Ovary (tissue), 9 donors: Measurements from ENCODE around the gene PLCB4. TPM values are rescaled to one million over a fixed set of nuclear protein-coding genes. Genes with fewer than 3 reads are reported as not detected.

Experiments
- DNase-seq, 5 donors: peaks; one replicate each; pipeline ENCODE4 v3.0.0-alpha.2; 2019 to 2020
- H3K27ac ChIP-seq, 2 donors: fragments of 200-600 bp; one replicate each; pipeline versions ENCODE4 v1.5.1 to v1.8.0; 2019 to 2022
- H3K27me3 ChIP-seq: fragments of 200-600 bp; one replicate; pipeline ENCODE4 v1.8.0; 2022
- H3K36me3 ChIP-seq: fragments of 200-600 bp; sonication (generic); one replicate; pipeline ENCODE4 v1.5.1; 2019
- H3K4me1 ChIP-seq: one replicate; pipeline ENCODE4 v1.8.1; 2013; ENCODE audit warnings: mild to moderate bottlenecking, moderate library complexity; ENCODE audit not compliant: insufficient read depth
- H3K4me3 ChIP-seq: fragments of 200-600 bp; sonication (generic); one replicate; pipeline ENCODE4 v1.5.1; 2017
- H3K9me3 ChIP-seq, 2 donors: fragments of 200-600 bp in 1 of 2; sonication (generic) in 1 of 2; one replicate each; pipeline versions ENCODE4 v1.5.1 to v1.8.1; 2013 to 2019; ENCODE audit warnings: mild to moderate bottlenecking in 1 of 2, moderate library complexity in 1 of 2
- CTCF ChIP-seq, 3 donors: fragments of 450-650 bp in 2 of 3; fragments of 200-600 bp in 1 of 3; IDR thresholded peaks; one replicate each; pipeline versions ENCODE4 v1.5.1 to v1.8.0; 2016 to 2022; ENCODE audit warnings: antibody characterized with exemption in 3 of 3, mild to moderate bottlenecking in 1 of 3
- EP300 ChIP-seq: sonication (generic); formaldehyde crosslinking; IDR thresholded peaks from one replicate; pipeline ENCODE4 v1.6.1; 2017; ENCODE audit warnings: antibody characterized with exemption
- POLR2A ChIP-seq: fragments of 450-650 bp; IDR thresholded peaks from one replicate; pipeline ENCODE4 v1.6.1; 2017; ENCODE audit warnings: antibody characterized with exemption, mild to moderate bottlenecking, moderate library complexity
- WGBS, 3 donors: extraction: QIAGEN DNeasy Blood & Tissue Kit in 1 of 3; methylation state at CpG; one replicate each; pipeline versions ENCODE4 v1.1.5 to v1.1.7; 2013 to 2017; 5-methylcytosine and 5-hydroxymethylcytosine counted together
- intact Hi-C, 4 donors: fragments of 100-400 bp; cut with DNase I; formaldehyde crosslinking; loops; one replicate each; pipeline versions ENCODE4 v1.11.0 to v1.15.1; 2022 to 2023
- polyA plus RNA-seq, 2 donors: library from polyadenylated mRNA; stranded (reverse); fragments of 200-250 nt in 1 of 2; fragments of 350-450 nt in 1 of 2; fragmentation: Illumina TruSeq in 1 of 2; extraction: RNeasy Lipid Tissue Mini Kit (QIAGEN cat#74804) in 1 of 2; gene quantifications; one replicate each; pipeline ENCODE4 v1.2.3, GENCODE V29; 2013 to 2014
- total RNA-seq, 7 donors: library from RNA; depleted of rRNA in 2 of 7; stranded (reverse); fragments of >200 nt in 2 of 7; fragmentation: NEBNext Ultra II Directional in 3 of 7; extraction: Animal tissue kit (Norgen Biotek cat#: 25700) in 3 of 7; gene quantifications; one replicate each; pipeline versions ENCODE4 v1.1.0 to v1.2.4, GENCODE V29; 2016 to 2023
- donor health status: DM: no; HTN: no; CAD: no; lungs with moderate emphysema.
- donor health status: DM: no; HTN: no; CAD: no.
- donor health status: Bipolar disorder and iron deficiency.
- donor health status: DM: yes; HTN: yes; CAD: no.
- donor health status: DM: no; HTN: no; CAD: no.
- donor health status: DM: yes; HTN: yes; CAD: no.

The PLCB4 gene
- total and polyA plus RNA-seq, 9 donors: 2.8 to 11.8 (median 5.6) TPM

- H3K27ac ChIP-seq: no peak overlapping the region
- no peaks in the 10 kb centered on the region for H3K9me3 ChIP-seq
- no peak for DNase-seq
- intact Hi-C loops: no loop called here
- no peak overlapping the region for H3K4me3 ChIP-seq
- H3K27me3 ChIP-seq: no peaks in the 10 kb centered on the region
- no peaks in the 10 kb centered on the region for H3K36me3 ChIP-seq
- TF ChIP-seq POLR2A (no peak), EP300 (no peak), CTCF (IDR thresholded peaks at IDR 0.05) (no peak)
- WGBS, 3 donors: 28 to 50% (median 48%) methylated on average over 36 to 37 of the region's 37 CpGs
- no peaks in the 10 kb centered on the region for H3K4me1 ChIP-seq
These were observed 438.8 kb downstream of the PLCB4 start for GRCh38 chr20:9507544-9508239.

- Histone ChIP-seq H3K4me3 (no peak overlapping the region), H3K27me3 (no peaks in the 10 kb centered on the region), H3K36me3 (no peaks in the 10 kb centered on the region), H3K9me3 (no peaks in the 10 kb centered on the region), H3K27ac (no peak overlapping the region), H3K4me1 (no peaks in the 10 kb centered on the region)
- intact Hi-C loops: no loop called here
- TF ChIP-seq CTCF (IDR thresholded peaks at IDR 0.05): no peak
- TF ChIP-seq POLR2A: no peak
- TF ChIP-seq EP300: no peak
- no peak for DNase-seq
- WGBS, 3 donors: 21 to 34% (median 26%) methylated on average over 23 of the region's 23 CpGs
These were observed 439.4 kb downstream of the PLCB4 start for GRCh38 chr20:9508240-9508661.

GRCh38 chr20:9508696-9509178 lies 439.9 kb downstream of the PLCB4 start:
- H3K4me3 ChIP-seq: no peak overlapping the region
- no peak for DNase-seq
- WGBS, 3 donors: 43 to 56% (median 47%) methylated on average over 29 to 30 of the region's 30 CpGs
- H3K9me3 ChIP-seq: no peaks in the 10 kb centered on the region
- TF ChIP-seq EP300: no peak
- no peak for TF ChIP-seq CTCF (IDR thresholded peaks at IDR 0.05)
- no peak for TF ChIP-seq POLR2A
- H3K4me1 ChIP-seq: no peaks in the 10 kb centered on the region
- H3K27me3 ChIP-seq: no peaks in the 10 kb centered on the region
- no peaks in the 10 kb centered on the region for H3K36me3 ChIP-seq
- H3K27ac ChIP-seq: no peak overlapping the region
- intact Hi-C loops: no loop called here

- Histone ChIP-seq H3K27ac (no peak overlapping the region), H3K36me3 (no peaks in the 10 kb centered on the region), H3K4me1 (no peaks in the 10 kb centered on the region), H3K4me3 (no peak overlapping the region), H3K27me3 (no peaks in the 10 kb centered on the region), H3K9me3 (no peaks in the 10 kb centered on the region)
- WGBS, 3 donors: 66 to 72% (median 69%) methylated on average over 4 of the region's 4 CpGs
- no peak for TF ChIP-seq POLR2A
- TF ChIP-seq CTCF (IDR thresholded peaks at IDR 0.05): no peak
- no peak for TF ChIP-seq EP300
- no peak for DNase-seq
- intact Hi-C loops: no loop called here
These were observed 440.4 kb downstream of the PLCB4 start for GRCh38 chr20:9509246-9509645.
